Endodermal cell (in vitro differentiated cells): Measurements from ENCODE around the gene NEB. TPM values are rescaled to one million over a fixed set of nuclear protein-coding genes. Genes with fewer than 3 reads are reported as not detected.

Source experiments
- DNase-seq: peaks from one replicate; pipeline ENCODE4 v3.0.0-alpha.2; 2017
- H3K27ac ChIP-seq: 2 replicates; pipeline ENCODE4 v1.5.1; 2013; ENCODE audit warnings: mild to moderate bottlenecking, low read depth, low read length, moderate library complexity
- H3K27me3 ChIP-seq: 2 replicates; pipeline ENCODE4 v1.6.1; 2013; ENCODE audit warnings: mild to moderate bottlenecking, low read length, moderate library complexity; ENCODE audit not compliant: insufficient read depth, control insufficient read depth, poor library complexity, severe bottlenecking
- H3K36me3 ChIP-seq: 2 replicates; pipeline ENCODE4 v1.7.0; 2013; ENCODE audit warnings: mild to moderate bottlenecking, low read length, moderate library complexity; ENCODE audit not compliant: control insufficient read depth, insufficient read depth
- H3K4me1 ChIP-seq: one replicate; pipeline ENCODE4 v1.7.0; 2013; ENCODE audit warnings: low read length; ENCODE audit not compliant: control insufficient read depth, insufficient read depth
- H3K4me3 ChIP-seq: 2 replicates; pipeline ENCODE4 v1.5.1; 2013; ENCODE audit warnings: mild to moderate bottlenecking, low read length, moderate library complexity
- H3K9ac ChIP-seq: 2 replicates; pipeline ENCODE4 v1.6.1; 2013; ENCODE audit warnings: mild to moderate bottlenecking, low read length, moderate library complexity; ENCODE audit not compliant: poor library complexity, severe bottlenecking; ENCODE audit errors: extremely low read depth
- H3K9me3 ChIP-seq: 2 replicates; pipeline ENCODE4 v1.6.1; 2013; ENCODE audit warnings: mild to moderate bottlenecking, low read length, moderate library complexity; ENCODE audit not compliant: control insufficient read depth
- H3K27ac Mint-ChIP-seq: 2 replicates; pipeline ENCODE4 v1.8.0; 2020; ENCODE audit warnings: mixed read lengths
- H3K27me3 Mint-ChIP-seq: 2 replicates; pipeline ENCODE4 v1.8.0; 2021; ENCODE audit warnings: mild to moderate bottlenecking, mixed read lengths; ENCODE audit not compliant: insufficient read depth
- H3K36me3 Mint-ChIP-seq: 2 replicates; pipeline ENCODE4 v1.8.0; 2020; ENCODE audit warnings: low read depth, mixed read lengths
- H3K4me1 Mint-ChIP-seq: 2 replicates; pipeline ENCODE4 v1.8.0; 2020; ENCODE audit warnings: mixed read lengths
- H3K4me3 Mint-ChIP-seq: 2 replicates; pipeline ENCODE4 v1.8.0; 2020; ENCODE audit warnings: mild to moderate bottlenecking, moderate library complexity, mixed read lengths
- H3K9me3 Mint-ChIP-seq: 2 replicates; pipeline ENCODE4 v1.8.0; 2020; ENCODE audit warnings: mild to moderate bottlenecking, mixed read lengths
- WGBS, 2 experiments: methylation state at CpG; one replicate each; pipeline versions ENCODE4 v1.1.5 to v1.1.7; 2013; ENCODE audit warnings: missing lambda C conversion rate in 2 of 2, mixed read lengths in 1 of 2; ENCODE audit not compliant: insufficient coverage in 1 of 2, insufficient read length in 1 of 2; 5-methylcytosine and 5-hydroxymethylcytosine counted together
- total RNA-seq, 2 donors: library from RNA; stranded (reverse); fragmentation: NEBNext Ultra II Directional in 1 of 2; extraction: Animal tissue kit (Norgen Biotek cat#: 25700) in 1 of 2; gene quantifications; 2 replicates in 1 of 2; 3 replicates in 1 of 2; pipeline ENCODE4 v1.2.1, GENCODE V29; 2021
- TF ChIP-seq, protein P1 (sequence below): fragments of 200-600 bp; sonication (generic); conservative IDR thresholded peaks from 2 replicates; pipeline ENCODE4 v1.5.0; 2021; ENCODE audit warnings: antibody characterized with exemption, mild to moderate bottlenecking

Gene NEB
- total RNA-seq, 2 donors from 2014 or later: 4.4 to 5.4 TPM

DNA sequence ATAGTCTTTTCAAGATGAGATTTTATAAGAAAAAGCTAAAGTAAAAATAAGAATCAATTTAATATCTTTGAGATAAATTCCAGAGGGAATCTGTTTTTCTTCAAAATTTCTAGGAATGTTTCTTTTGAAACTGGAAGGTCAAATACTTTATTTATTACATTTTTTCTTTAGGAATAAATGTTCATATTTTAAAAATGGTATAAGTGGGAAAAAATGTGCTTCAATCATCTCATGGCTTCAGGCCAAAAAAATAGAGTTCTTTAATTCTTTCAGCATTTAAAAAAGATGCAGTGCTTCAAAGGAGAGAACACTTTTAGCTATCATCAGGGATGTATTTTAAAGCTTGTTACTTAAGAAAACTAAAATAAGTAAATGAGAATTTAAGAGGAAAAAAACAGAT lies 110.6 kb downstream of the NEB start:
- Mint-ChIP-seq H3K27me3 (no peaks in the 10 kb centered on the region), H3K27ac (no peak overlapping the region), H3K4me1 (no peaks in the 10 kb centered on the region)

GRCh38 chr2:151620761-151621160 lies 113.5 kb downstream of the NEB start:
- H3K36me3 Mint-ChIP-seq: no peaks in the 10 kb centered on the region
- TF ChIP-seq, protein P1, sequence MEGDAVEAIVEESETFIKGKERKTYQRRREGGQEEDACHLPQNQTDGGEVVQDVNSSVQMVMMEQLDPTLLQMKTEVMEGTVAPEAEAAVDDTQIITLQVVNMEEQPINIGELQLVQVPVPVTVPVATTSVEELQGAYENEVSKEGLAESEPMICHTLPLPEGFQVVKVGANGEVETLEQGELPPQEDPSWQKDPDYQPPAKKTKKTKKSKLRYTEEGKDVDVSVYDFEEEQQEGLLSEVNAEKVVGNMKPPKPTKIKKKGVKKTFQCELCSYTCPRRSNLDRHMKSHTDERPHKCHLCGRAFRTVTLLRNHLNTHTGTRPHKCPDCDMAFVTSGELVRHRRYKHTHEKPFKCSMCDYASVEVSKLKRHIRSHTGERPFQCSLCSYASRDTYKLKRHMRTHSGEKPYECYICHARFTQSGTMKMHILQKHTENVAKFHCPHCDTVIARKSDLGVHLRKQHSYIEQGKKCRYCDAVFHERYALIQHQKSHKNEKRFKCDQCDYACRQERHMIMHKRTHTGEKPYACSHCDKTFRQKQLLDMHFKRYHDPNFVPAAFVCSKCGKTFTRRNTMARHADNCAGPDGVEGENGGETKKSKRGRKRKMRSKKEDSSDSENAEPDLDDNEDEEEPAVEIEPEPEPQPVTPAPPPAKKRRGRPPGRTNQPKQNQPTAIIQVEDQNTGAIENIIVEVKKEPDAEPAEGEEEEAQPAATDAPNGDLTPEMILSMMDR: no peak
- no peak overlapping the region for H3K9ac ChIP-seq
- no peaks in the 10 kb centered on the region for H3K4me1 ChIP-seq
- H3K36me3 ChIP-seq: no peaks in the 10 kb centered on the region
- H3K27ac ChIP-seq: no peak overlapping the region
- H3K9me3 ChIP-seq: no peaks in the 10 kb centered on the region
- no peaks in the 10 kb centered on the region for H3K27me3 ChIP-seq
- no peaks in the 10 kb centered on the region for H3K27me3 Mint-ChIP-seq
- H3K27ac Mint-ChIP-seq: no peak overlapping the region
- no peak overlapping the region for H3K4me3 ChIP-seq
- no peak for DNase-seq
- no peaks in the 10 kb centered on the region for H3K4me1 Mint-ChIP-seq
- 88 to 93% methylated on average over 1 to 3 of the region's 3 CpGs for WGBS, 2 experiments
- H3K4me3 Mint-ChIP-seq: no peak overlapping the region
- no peaks in the 10 kb centered on the region for H3K9me3 Mint-ChIP-seq

More for the DNA sequence above, 110.6 kb downstream of the NEB start:
- Mint-ChIP-seq H3K4me3 (no peak overlapping the region), H3K36me3 (no peaks in the 10 kb centered on the region), H3K9me3 (no peaks in the 10 kb centered on the region)
- Histone ChIP-seq H3K27ac (no peak overlapping the region), H3K9ac (no peak overlapping the region), H3K27me3 (no peaks in the 10 kb centered on the region), H3K9me3 (no peaks in the 10 kb centered on the region), H3K36me3 (no peaks in the 10 kb centered on the region), H3K4me3 (no peak overlapping the region), H3K4me1 (no peaks in the 10 kb centered on the region)
- TF ChIP-seq, protein P1: no peak
- DNase-seq: no peak

- Mint-ChIP-seq H3K36me3 (no peaks in the 10 kb centered on the region), H3K27me3 (no peaks in the 10 kb centered on the region), H3K9me3 (no peaks in the 10 kb centered on the region), H3K27ac (no peak overlapping the region), H3K4me1 (no peaks in the 10 kb centered on the region), H3K4me3 (no peak overlapping the region)
- WGBS, 2 experiments: 92% methylated on average over 10 to 13 of the region's 13 CpGs
- Histone ChIP-seq H3K27me3 (no peaks in the 10 kb centered on the region), H3K27ac (no peak overlapping the region), H3K4me3 (no peak overlapping the region), H3K36me3 (no peaks in the 10 kb centered on the region), H3K9me3 (no peaks in the 10 kb centered on the region), H3K9ac (no peak overlapping the region), H3K4me1 (no peaks in the 10 kb centered on the region)
- TF ChIP-seq, protein P1: no peak
- DNase-seq: no peak
Measured at GRCh38 chr2:151619337-151619989, 114.8 kb downstream of the NEB start.
